Activated CD8-positive, alpha-beta memory T cell treated with anti-CD3 and anti-CD28 coated beads, Interleukin-2, amount 50 U/mL, for 4 hours (primary cell): ENCODE data around the gene FAM237A.

Source experiments
- DNase-seq: peaks from one replicate; pipeline ENCODE4 v3.0.0-alpha.2; 2020

Gene FAM237A

GRCh38 chr2:206642075-206643025 is at the start of gene FAM237A:
Gene FAM237A (plus strand): TSS chr2:206642487. CDS start chr2:206644237, 1,750 bp downstream.
- DNase-seq = no peak

- no peak for DNase-seq
Observed at GRCh38 chr2:206597717-206598218, 44.5 kb upstream of the FAM237A start.

GRCh38 chr2:206603243-206603642 is 39.0 kb upstream of the FAM237A start:
- no peak for DNase-seq

GRCh38 chr2:206610451-206610850 is 31.8 kb upstream of the FAM237A start:
- DNase-seq = no peak

- no peak for DNase-seq
Observed at GRCh38 chr2:206611191-206611590, 31.1 kb upstream of the FAM237A start.

GRCh38 chr2:206611736-206612135 is 30.6 kb upstream of the FAM237A start:
- DNase-seq = no peak

- DNase-seq = no peak
Observed at GRCh38 chr2:206614811-206615210, 27.5 kb upstream of the FAM237A start.

- no peak for DNase-seq
Observed at GRCh38 chr2:206615417-206616089, 26.7 kb upstream of the FAM237A start.

GRCh38 chr2:206616151-206616550 is 26.1 kb upstream of the FAM237A start:
- no peak for DNase-seq

GRCh38 chr2:206619011-206619410 is 23.3 kb upstream of the FAM237A start:
- no peak for DNase-seq

- DNase-seq = no peak
Observed at GRCh38 chr2:206626108-206626507, 16.2 kb upstream of the FAM237A start.

GRCh38 chr2:206627632-206628031 is 14.7 kb upstream of the FAM237A start:
- no peak for DNase-seq

GRCh38 chr2:206631340-206631739 is 10.9 kb upstream of the FAM237A start:
- no peak for DNase-seq

GRCh38 chr2:206635015-206635414 is 7.3 kb upstream of the FAM237A start:
- no peak for DNase-seq

GRCh38 chr2:206639636-206640035 is 2.7 kb upstream of the FAM237A start:
- no peak for DNase-seq

- DNase-seq = no peak
Observed at GRCh38 chr2:206641226-206641625, 1.1 kb upstream of the FAM237A start.

- no peak for DNase-seq
Observed at GRCh38 chr2:206647985-206648384, 5.7 kb downstream of the FAM237A start.

- no peak for DNase-seq
Observed at GRCh38 chr2:206657087-206657486, 14.8 kb downstream of the FAM237A start.

- no peak for DNase-seq
Observed at GRCh38 chr2:206665251-206665650, 23.0 kb downstream of the FAM237A start.

- no peak for DNase-seq
Observed at GRCh38 chr2:206670531-206671319, 28.4 kb downstream of the FAM237A start.

- no peak for DNase-seq
Observed at GRCh38 chr2:206683546-206683945, 41.3 kb downstream of the FAM237A start.

GRCh38 chr2:206688453-206688852 is 46.2 kb downstream of the FAM237A start:
- no peak for DNase-seq

- no peak for DNase-seq
Observed at GRCh38 chr2:206688990-206689389, 46.7 kb downstream of the FAM237A start.
